ENCODE data around the gene AGXT.

AGXT gene

GRCh38 chr2:240819858-240820606 lies 48.6 kb upstream of the AGXT start, which contains the start of gene KIF1A:
Gene KIF1A (minus strand): TSS chr2:240820219. CDS start chr2:240797752, 22,467 bp downstream.
- H3K27ac ChIP-seq (ENCODE audit: low read depth, low read length, poor library complexity, severe bottlenecking), result no peak within 1 kb of the TSS
- no peaks in the 10 kb centered on the region for H3K79me2 ChIP-seq (ENCODE audit: insufficient read depth, low read length)
- H3K9me3 ChIP-seq (ENCODE audit: low read length), result no peaks in the 10 kb centered on the region
- no peaks in the 10 kb centered on the region for H3F3A ChIP-seq (ENCODE audit: insufficient read depth, low read length)
- H3K4me1 ChIP-seq (ENCODE audit: insufficient read depth, low read length, severe bottlenecking), result no peaks in the 10 kb centered on the region
- no peak within 1 kb of the TSS for H3K4me3 ChIP-seq (ENCODE audit: low read depth, low read length, poor library complexity, severe bottlenecking)
- H3K9me2 ChIP-seq (ENCODE audit: low read depth, low read length), result no peaks in the 10 kb centered on the region
- no peak within 1 kb of the TSS for H2AFZ ChIP-seq (ENCODE audit: low read length)
- H4K20me1 ChIP-seq (ENCODE audit: insufficient read depth, low read length), result no peaks in the 10 kb centered on the region
- H3K4me2 ChIP-seq (ENCODE audit: low read length), result no peak within 1 kb of the TSS
- TF ChIP-seq EZH2 (IDR thresholded peaks at IDR 0.05; ENCODE audit: borderline replicate concordance, low read length) (no peak), CTCF (IDR thresholded peaks at IDR 0.05; ENCODE audit: low read length) (no peak)
- H3K36me3 ChIP-seq (ENCODE audit: insufficient read depth, low read length), result no peaks in the 10 kb centered on the region
- H3K9ac ChIP-seq (ENCODE audit: low read length), result no peak within 1 kb of the TSS
- H3K27me3 ChIP-seq (ENCODE audit: insufficient read depth, low read length), result no peaks in the 10 kb centered on the region

GRCh38 chr2:240820607-240821428 lies 47.8 kb upstream of the AGXT start:
- H3K4me2 ChIP-seq (ENCODE audit: low read length), result no peak overlapping the region
- no peak overlapping the region for H3K27ac ChIP-seq (ENCODE audit: low read depth, low read length, poor library complexity, severe bottlenecking)
- H2AFZ ChIP-seq (ENCODE audit: low read length), result no peak overlapping the region
- no peaks in the 10 kb centered on the region for H3K4me1 ChIP-seq (ENCODE audit: insufficient read depth, low read length, severe bottlenecking)
- H3K79me2 ChIP-seq (ENCODE audit: insufficient read depth, low read length), result no peaks in the 10 kb centered on the region
- no peak for TF ChIP-seq CTCF (IDR thresholded peaks at IDR 0.05; ENCODE audit: low read length)
- no peak for TF ChIP-seq EZH2 (IDR thresholded peaks at IDR 0.05; ENCODE audit: borderline replicate concordance, low read length)
- H3K36me3 ChIP-seq (ENCODE audit: insufficient read depth, low read length), result no peaks in the 10 kb centered on the region
- H3K9ac ChIP-seq (ENCODE audit: low read length), result no peak overlapping the region
- no peaks in the 10 kb centered on the region for H3K9me3 ChIP-seq (ENCODE audit: low read length)
- no peaks in the 10 kb centered on the region for H3F3A ChIP-seq (ENCODE audit: insufficient read depth, low read length)
- H3K4me3 ChIP-seq (ENCODE audit: low read depth, low read length, poor library complexity, severe bottlenecking), result no peak overlapping the region
- H3K9me2 ChIP-seq (ENCODE audit: low read depth, low read length), result no peaks in the 10 kb centered on the region
- no peaks in the 10 kb centered on the region for H3K27me3 ChIP-seq (ENCODE audit: insufficient read depth, low read length)
- H4K20me1 ChIP-seq (ENCODE audit: insufficient read depth, low read length), result no peaks in the 10 kb centered on the region

GRCh38 chr2:240821429-240821778 lies 47.2 kb upstream of the AGXT start:
- Histone ChIP-seq H3K36me3 (ENCODE audit: insufficient read depth, low read length) (no peaks in the 10 kb centered on the region), H3K9ac (ENCODE audit: low read length) (no peak overlapping the region), H3K27ac (ENCODE audit: low read depth, low read length, poor library complexity, severe bottlenecking) (no peak overlapping the region), H4K20me1 (ENCODE audit: insufficient read depth, low read length) (no peaks in the 10 kb centered on the region), H2AFZ (ENCODE audit: low read length) (no peak overlapping the region), H3K9me3 (ENCODE audit: low read length) (no peaks in the 10 kb centered on the region), H3K9me2 (ENCODE audit: low read depth, low read length) (no peaks in the 10 kb centered on the region), H3K79me2 (ENCODE audit: insufficient read depth, low read length) (no peaks in the 10 kb centered on the region), H3K4me2 (ENCODE audit: low read length) (no peak overlapping the region), H3K4me1 (ENCODE audit: insufficient read depth, low read length, severe bottlenecking) (no peaks in the 10 kb centered on the region), H3K27me3 (ENCODE audit: insufficient read depth, low read length) (no peaks in the 10 kb centered on the region; the same call in 1 of the 2 replicates), H3F3A (ENCODE audit: insufficient read depth, low read length) (no peaks in the 10 kb centered on the region), H3K4me3 (ENCODE audit: low read depth, low read length, poor library complexity, severe bottlenecking) (no peak overlapping the region)
- TF ChIP-seq CTCF (IDR thresholded peaks at IDR 0.05; ENCODE audit: low read length), result no peak
- no peak for TF ChIP-seq EZH2 (IDR thresholded peaks at IDR 0.05; ENCODE audit: borderline replicate concordance, low read length)

Measured in OCI-LY1 (cell line).